ENCODE data around the gene PGGHG. TPM values are rescaled to one million over a fixed set of nuclear protein-coding genes. Genes with fewer than 3 reads are reported as not detected.
"Not testable (repeated sequence)": the region's sequence is repeated elsewhere in the genome, so short reads cannot be mapped to it uniquely, and the experiment has no call there.

PGGHG gene
- total and polyA plus RNA-seq, 3 donors from 2014 or later: 8.2 to 32.5 (median 26.5) TPM

DNA sequence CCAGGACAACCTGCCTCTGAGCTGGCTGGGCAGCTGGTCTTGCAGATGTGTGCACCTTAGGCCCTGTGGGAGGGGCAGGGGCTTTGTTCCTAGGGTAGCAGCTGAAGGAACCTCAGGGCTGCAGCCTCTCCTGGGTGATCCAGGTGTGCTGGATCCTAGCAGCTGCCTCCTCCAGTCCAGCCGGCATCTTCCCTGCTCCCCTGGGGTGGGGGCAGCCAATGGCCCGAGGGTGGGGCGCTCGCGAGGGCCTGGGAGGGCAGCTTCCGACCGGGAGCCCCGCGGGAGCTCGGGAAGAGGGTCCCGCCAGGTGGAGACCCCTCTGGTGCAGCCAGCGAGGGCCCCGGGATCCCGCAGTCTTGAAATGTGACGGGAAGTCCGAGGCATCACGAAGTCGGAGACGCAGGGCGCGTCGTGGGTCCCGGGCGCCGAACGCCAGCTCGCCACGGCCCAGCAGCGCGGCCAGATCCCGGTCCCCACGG, 26.6 kb downstream of the PGGHG start:
- H3K4me1 ChIP-seq: peaks cover 20% of the 10 kb centered on the region
- WGBS, 2 donors: 31% methylated on average over 32 of the region's 32 CpGs; no CpG with 5 or more reads in 1 of the 2 donors
- H3K4me3 ChIP-seq: peak overlapping the region; percentile 62 to 71
- H3K36me3 ChIP-seq (ENCODE audit: low read depth, missing control alignments): no peaks in the 10 kb centered on the region
- no peaks in the 10 kb centered on the region for H3K9me3 ChIP-seq
- no peak for DNase-seq
- peak overlapping the region; percentile 75 to 92 for H3K27ac ChIP-seq
- no peaks in the 10 kb centered on the region for H3K27me3 ChIP-seq
- intact Hi-C loops (cut with DNase I; ENCODE audit: low total_unique reads): no loop called here
- no peak for TF ChIP-seq POLR2A (IDR thresholded peaks at IDR 0.05)
- TF ChIP-seq, protein P1, sequence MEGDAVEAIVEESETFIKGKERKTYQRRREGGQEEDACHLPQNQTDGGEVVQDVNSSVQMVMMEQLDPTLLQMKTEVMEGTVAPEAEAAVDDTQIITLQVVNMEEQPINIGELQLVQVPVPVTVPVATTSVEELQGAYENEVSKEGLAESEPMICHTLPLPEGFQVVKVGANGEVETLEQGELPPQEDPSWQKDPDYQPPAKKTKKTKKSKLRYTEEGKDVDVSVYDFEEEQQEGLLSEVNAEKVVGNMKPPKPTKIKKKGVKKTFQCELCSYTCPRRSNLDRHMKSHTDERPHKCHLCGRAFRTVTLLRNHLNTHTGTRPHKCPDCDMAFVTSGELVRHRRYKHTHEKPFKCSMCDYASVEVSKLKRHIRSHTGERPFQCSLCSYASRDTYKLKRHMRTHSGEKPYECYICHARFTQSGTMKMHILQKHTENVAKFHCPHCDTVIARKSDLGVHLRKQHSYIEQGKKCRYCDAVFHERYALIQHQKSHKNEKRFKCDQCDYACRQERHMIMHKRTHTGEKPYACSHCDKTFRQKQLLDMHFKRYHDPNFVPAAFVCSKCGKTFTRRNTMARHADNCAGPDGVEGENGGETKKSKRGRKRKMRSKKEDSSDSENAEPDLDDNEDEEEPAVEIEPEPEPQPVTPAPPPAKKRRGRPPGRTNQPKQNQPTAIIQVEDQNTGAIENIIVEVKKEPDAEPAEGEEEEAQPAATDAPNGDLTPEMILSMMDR (IDR thresholded peaks at IDR 0.05): no peak

DNA sequence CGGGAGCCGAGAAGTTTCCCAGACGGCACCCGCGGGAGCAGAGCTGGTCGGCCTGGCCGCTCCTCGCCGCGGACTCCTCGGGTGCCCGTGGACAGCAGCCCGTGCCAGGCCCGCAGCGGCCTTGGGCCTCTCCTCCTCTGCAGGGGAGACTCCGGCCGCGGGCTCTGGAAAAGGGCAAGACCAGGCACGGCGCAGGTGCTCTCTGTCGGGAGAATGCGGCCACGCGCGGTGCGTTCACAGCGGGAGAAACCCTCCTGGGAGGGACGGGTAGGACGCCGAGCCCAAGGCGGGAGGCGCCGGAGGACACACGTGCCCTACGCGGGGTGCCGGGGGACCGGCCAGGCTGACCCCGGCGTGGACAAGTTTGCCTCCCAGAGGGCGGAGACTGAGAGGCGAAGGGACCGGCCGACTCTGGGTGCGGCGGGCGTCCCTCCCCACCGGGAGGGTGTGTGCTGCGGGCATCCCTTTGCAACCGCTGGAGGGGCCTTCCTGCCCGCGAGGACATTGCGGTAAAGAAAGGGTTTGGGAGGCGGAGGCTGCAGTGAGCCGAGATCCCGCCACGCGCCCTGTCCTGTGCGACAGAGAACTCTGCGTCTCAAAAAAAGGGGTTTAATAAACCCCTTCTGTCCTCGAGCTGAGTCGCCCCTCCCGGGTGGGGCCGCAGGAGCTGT, 27.2 kb downstream of the PGGHG start:
- H3K27ac ChIP-seq: peak overlapping the region; percentile 75 to 92
- no peaks in the 10 kb centered on the region for H3K27me3 ChIP-seq
- peak overlapping the region; percentile 62 to 71 for H3K4me3 ChIP-seq
- H3K4me1 ChIP-seq: peaks cover 20% of the 10 kb centered on the region
- intact Hi-C loops (cut with DNase I; ENCODE audit: low total_unique reads): no loop called here
- DNase-seq: no peak
- no peaks in the 10 kb centered on the region for H3K9me3 ChIP-seq
- WGBS, 2 donors: 30 to 31% methylated on average over 17 to 46 of the region's 64 CpGs
- TF ChIP-seq POLR2A (IDR thresholded peaks at IDR 0.05): no peak
- TF ChIP-seq, protein P1 (IDR thresholded peaks at IDR 0.05): no peak
- H3K36me3 ChIP-seq (ENCODE audit: low read depth, missing control alignments): no peaks in the 10 kb centered on the region

DNA sequence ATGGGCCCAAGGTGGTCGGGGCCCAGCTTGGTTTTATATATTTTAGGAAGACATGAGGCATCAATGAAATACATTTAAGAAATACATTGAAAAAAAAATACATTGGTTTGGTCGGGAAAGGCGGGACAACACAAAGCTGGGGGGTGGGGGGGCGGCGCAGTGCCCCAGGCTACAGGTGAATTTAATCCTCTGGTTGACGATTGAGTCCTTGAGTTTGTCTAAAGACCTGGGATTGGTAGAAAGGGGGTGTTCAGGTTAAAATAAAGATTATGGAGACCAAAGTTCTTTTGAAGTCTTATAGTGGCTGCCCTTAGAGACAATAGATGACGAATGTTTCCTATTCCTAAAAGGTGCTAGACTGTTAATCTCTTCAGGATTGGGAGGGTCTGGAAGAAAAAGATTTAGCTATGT, 28.0 kb downstream of the PGGHG start:
- WGBS, 2 donors: 44 to 66% methylated on average over 7 of the region's 7 CpGs
- H3K27ac ChIP-seq: peak overlapping the region; percentile 75 to 92
- no peak for DNase-seq

DNA sequence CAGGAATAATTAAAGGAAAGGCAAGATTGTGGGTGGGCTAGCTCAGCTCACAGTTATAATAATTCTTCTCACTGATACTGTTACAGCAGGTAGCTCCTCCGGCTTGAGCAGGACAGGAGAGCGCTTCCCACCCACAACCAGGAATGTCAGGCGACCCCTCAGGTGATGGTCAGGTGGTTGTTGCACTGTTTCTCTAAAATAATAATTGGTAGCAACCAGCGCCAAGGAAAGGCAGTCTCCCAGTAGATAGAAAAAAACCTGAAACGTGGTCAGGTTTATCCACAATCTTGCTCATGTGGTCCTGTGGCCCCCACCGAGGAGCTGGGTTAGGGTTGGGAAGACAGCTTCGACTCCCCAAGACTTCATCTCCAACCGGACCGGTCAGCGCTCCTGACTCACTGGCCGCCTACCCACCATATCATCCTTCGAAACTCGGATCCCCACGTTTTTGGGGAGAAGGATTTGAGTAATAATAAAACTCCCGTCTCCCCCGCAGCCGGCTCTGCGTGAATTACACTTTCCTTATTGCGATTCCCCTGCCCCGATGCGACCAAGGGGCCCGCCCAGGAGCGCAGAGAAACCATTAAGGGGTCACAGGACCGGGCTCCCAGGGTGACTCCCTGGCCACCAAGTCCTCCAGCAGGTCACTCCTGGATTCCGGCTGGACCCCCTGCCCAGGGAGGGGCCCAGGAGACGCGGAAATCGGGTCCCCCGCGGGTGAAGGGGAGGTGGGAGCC, 28.9 kb downstream of the PGGHG start:
- H3K36me3 ChIP-seq (ENCODE audit: low read depth, missing control alignments); H3K4me3 ChIP-seq; DNase-seq; H3K27me3 ChIP-seq; H3K9me3 ChIP-seq; intact Hi-C loops (cut with DNase I; ENCODE audit: low total_unique reads): not testable (repeated sequence)
- peak overlapping the region; percentile 43 to 92 for H3K27ac ChIP-seq
- peaks cover 22% of the 10 kb centered on the region for H3K4me1 ChIP-seq
- WGBS, 2 donors: 14 to 33% methylated on average over 13 to 22 of the region's 30 CpGs

More for the DNA sequence above, 28.0 kb downstream of the PGGHG start:
- TF ChIP-seq, protein P1 (IDR thresholded peaks at IDR 0.05): no peak
- no peak for TF ChIP-seq POLR2A (IDR thresholded peaks at IDR 0.05)
- Histone ChIP-seq H3K9me3 (no peaks in the 10 kb centered on the region), H3K4me3 (no peak overlapping the region), H3K4me1 (peaks cover 20% of the 10 kb centered on the region), H3K27me3 (no peaks in the 10 kb centered on the region), H3K36me3 (ENCODE audit: low read depth, missing control alignments) (no peaks in the 10 kb centered on the region)
- intact Hi-C loops (cut with DNase I; ENCODE audit: low total_unique reads): no loop called here

DNA sequence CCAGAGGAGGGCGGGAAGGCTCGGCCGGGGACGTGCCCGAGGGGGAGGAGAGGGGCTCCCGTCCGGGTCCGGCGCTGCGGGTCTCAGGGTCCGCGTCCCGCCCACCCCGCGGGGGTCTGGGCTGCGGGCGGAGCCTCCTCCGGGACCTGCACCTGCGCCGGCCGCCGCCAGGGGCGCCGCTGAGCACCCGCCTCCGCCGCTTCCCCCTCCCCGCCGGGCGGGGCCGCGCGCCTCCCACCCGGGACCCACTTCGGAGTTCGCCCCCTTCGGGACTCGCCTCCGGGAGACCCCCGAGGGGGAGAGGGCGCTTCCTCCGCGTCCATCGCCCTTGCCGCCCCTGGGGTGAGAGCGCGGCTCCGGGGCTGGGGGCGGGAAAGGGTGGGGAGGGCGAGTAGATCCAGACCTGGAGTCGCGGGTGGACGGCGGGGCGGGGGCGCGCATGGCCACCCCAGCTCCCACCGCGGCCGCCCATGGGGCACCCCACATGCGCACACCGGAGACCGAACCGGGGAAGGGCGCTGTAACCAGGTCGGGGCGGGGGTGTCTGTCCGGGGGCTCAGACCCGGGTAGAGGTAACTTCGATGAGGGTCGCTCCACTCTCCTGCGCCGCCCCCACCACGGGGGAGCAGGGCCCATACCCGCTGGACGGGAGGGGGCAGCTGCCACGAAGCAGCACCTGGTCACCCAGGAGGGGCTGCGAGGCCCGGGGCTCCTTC, 29.6 kb downstream of the PGGHG start:
- H3K9me3 ChIP-seq; H3K27me3 ChIP-seq; DNase-seq; H3K36me3 ChIP-seq (ENCODE audit: low read depth, missing control alignments); intact Hi-C loops (cut with DNase I; ENCODE audit: low total_unique reads): not testable (repeated sequence)
- peak overlapping the region; percentile 57 to 74 for H3K4me3 ChIP-seq
- 0 to 1% methylated on average over 8 to 14 of the region's 79 CpGs for WGBS, 2 donors
- H3K4me1 ChIP-seq: peaks cover 22% of the 10 kb centered on the region
- peak overlapping the region; percentile 97 to 99 for H3K27ac ChIP-seq
